Stimulated activated CD8-positive, alpha-beta memory T cell treated with anti-CD3 and anti-CD28 coated beads, Interleukin-4, amount 100 ng/mL, for 48 hours (primary cell): ENCODE data around the gene MCOLN2.
"Not testable (repeated sequence)": the region's sequence is repeated elsewhere in the genome, so short reads cannot be mapped to it uniquely, and the experiment has no call there.

ENCODE experiments used
- DNase-seq: peaks from one replicate; pipeline ENCODE4 v3.0.0-alpha.2; 2020

Gene MCOLN2

DNA sequence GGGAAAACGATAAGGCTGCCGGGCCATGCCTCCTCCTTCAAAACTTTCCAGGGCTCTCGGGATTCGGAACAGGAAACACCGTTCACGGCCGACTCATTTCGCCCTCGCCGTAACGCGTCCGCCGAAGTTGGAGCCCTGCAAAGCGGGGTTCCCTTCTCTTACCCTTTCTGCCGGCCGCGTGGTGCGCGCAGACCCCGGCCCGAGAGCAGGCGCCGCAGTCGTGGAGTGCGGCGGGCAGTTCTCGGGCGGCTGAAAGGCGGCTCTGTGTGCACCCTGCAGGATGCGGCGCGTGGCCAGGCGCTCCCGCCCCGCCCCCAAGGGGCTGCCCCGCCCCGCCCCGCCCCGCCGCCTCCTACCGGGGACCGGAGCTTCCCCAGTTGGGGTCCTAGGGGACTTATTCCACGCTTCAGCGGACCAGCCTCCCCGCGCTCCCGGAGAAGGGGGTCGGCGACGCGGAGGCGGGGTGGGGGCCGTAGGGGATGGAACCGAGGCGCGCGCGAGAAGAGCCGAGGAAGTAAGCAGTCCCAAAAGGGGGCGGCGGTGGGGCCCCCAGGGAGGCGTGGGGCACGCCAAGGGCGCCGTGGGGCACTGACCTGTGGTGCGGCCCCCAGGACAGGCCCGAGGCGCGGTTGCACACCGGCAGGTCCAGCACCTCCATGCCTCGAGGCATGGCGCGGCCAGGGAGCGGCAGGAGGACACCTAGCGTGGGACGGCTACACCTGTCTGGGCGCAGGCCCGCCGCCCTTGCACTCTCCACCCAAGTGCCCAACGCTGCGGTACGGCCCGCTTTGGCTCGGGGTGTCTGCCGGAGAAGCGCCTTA lies at the start of gene MCOLN2:
Gene MCOLN2, minus strand, starts transcription at position 268 of the 821 bp plus-strand sequence. Its CDS starts 241 bp downstream, at position 27.
- DNase-seq = peak; percentile 60

DNA sequence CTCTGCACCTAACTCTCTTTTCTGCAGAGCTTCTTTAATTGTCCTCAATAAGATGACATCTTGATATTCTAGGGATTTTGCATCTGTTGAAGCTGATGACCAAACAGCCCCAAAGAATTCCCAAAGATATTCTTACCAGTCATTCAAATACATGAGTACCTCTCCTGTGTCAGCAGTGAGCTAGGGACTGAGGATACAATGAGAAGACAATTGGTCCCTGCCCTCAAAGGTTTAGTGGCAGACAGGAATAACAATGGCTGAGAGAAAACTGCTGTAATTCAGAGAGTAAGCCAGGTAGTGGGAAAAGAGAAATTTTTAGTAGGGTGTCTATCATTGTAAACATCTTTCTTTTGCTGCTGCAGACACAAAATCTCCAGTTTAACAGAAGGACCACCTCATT lies 45.5 kb upstream of the MCOLN2 start:
- no peak for DNase-seq

DNA sequence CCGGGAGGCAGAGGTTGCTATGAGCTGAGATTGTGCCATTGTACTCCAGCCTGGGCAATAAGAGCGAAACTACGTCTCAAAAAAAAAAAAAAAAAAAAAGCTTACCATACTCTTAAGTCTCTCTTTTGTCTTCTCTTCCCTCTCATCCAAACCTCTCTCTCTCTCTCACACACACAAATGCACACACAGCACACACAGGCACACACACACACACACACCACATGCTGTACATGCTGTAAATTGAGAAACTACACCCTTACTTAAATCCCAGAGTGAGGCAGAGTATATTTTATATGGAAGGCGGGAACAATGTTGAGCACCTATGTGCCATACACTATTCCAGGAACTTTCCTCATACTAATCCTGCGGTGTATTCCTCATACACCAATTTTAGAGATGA lies 44.9 kb upstream of the MCOLN2 start:
- DNase-seq = no peak

GRCh38 chr1:85033221-85033620 lies 36.3 kb upstream of the MCOLN2 start:
- no peak for DNase-seq

DNA sequence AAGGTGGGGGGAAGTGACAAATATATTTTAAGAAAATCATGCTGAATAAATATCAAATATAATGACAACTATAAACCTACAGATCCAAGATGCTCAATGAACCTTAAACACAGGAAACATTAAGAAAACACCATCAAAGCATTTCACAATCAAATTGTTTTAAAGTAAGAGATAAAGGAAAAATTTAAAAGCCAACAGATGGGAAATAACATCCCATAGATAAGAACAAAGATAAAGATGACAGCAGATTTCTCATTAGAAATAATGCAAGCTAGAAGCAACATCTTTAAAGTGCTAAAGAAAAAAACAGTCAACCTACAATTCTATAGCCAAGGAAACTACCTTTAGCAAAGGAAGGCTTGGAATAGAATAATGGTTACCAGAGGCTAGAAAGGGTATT lies 33.6 kb upstream of the MCOLN2 start:
- DNase-seq = no peak

GRCh38 chr1:85028151-85028550 lies 31.2 kb upstream of the MCOLN2 start:
- no peak for DNase-seq

DNA sequence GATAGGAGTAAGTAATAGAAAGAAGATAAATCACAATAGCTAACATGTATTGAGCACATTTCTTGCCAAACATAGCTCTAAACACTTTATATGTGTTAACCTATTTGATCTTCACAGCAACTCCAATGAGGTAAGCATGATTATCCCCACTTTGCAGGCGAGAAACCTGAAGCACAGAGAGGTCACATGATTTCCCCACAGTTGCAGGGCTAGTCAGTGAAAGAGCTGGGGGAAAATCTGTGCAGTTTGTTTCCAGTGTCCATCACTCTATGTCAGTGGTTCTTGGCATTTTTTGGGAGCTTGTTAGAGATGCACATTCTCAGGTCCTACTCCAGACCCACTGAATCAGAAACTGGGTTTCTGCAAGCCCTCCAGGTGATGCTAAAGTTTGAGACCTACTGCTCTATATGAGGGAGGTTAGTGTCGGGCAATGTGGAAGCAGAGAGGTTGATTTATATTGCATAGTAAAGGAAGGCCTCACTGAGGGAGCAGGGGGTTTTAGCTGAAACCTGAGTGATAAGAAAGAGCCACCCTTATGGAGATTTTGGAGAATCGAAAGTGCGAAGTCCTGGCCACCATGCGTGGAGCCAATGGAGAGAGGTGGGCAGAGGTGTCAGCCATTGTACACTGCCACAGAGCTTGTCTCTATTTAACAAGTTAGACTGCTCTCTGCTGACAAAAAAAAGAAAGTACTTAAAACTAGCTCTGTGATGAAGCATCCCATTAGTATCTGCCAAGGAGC lies 30.5 kb upstream of the MCOLN2 start:
- DNase-seq = no peak

- DNase-seq = no peak
These were observed 29.0 kb upstream of the MCOLN2 start for GRCh38 chr1:85025940-85026339.

GRCh38 chr1:85024736-85025135 lies 27.8 kb upstream of the MCOLN2 start:
- DNase-seq = no peak

DNA sequence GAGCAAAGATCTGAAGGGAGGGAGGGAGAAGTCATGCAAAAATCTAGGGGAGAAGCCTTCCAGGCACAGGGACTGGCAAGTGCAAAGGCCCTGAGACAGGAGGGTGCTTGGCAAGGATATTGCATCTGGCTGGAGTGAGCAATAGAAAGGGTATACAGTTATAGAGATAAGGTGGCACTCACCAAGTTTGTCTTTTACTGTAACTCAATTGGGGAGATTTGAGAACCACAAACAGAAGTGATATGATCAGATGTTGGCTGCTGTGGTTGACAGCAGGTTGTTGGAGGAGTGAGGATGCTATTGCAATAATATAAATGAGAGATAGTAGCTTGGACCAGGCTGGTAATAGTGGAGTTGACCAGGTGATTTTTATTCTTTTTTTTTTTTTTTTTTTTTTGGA lies 25.8 kb upstream of the MCOLN2 start:
- no peak for DNase-seq

- DNase-seq = no peak
These were observed 23.1 kb upstream of the MCOLN2 start for GRCh38 chr1:85019994-85020393.

- DNase-seq = no peak
These were observed 18.9 kb upstream of the MCOLN2 start for GRCh38 chr1:85015826-85016225.

- DNase-seq = not testable (repeated sequence)
These were observed 8.7 kb upstream of the MCOLN2 start for GRCh38 chr1:85005641-85006040.

GRCh38 chr1:85001742-85002141 lies 4.8 kb upstream of the MCOLN2 start:
- DNase-seq = no peak

GRCh38 chr1:84998642-84999280 lies 1.8 kb upstream of the MCOLN2 start:
- peak; percentile 72 for DNase-seq

GRCh38 chr1:84997667-84998600 lies 1.0 kb upstream of the MCOLN2 start:
- peak; percentile 36 for DNase-seq

DNA sequence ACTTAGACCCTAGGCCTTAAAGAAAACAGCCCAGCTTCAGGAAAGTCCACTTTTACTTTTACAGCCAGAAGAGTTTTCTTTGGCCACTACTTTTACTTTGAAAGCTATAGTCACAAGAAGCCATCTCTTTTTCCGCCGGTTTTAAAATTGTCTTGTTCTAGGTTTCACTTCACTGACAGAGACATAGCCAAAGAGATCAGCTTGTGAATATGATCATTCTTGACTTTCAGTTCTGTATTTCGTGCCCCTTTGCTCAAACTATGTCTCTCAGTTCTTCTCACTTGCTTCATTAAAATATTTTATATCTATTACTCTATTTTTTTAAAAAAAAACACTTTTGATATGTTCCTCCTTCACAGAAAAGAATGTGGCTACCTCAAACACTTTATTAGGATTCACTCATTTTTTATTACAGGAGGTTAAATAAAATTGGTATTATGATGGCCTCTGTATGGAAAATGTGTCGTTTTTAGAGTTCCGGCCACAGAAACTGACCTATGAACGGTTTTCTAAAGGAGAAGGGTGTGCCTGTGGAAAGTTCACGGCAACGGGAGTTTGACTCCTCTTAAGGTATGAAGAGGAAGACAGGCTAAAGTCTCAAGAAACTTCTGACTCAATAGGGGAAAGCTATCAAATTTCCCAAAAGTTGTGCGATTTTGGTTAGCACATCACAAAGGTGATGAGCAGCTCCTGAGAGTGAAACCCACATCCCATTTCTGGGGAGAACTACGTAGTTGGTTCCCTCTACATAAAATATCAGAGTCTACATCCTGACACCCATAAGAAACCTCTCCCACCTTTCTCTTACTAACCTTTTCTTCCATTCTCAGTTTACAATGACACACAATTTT lies 1.2 kb downstream of the MCOLN2 start:
- DNase-seq = peak; percentile 45

- no peak for DNase-seq
These were observed 5.6 kb downstream of the MCOLN2 start for GRCh38 chr1:84991097-84991920.

DNA sequence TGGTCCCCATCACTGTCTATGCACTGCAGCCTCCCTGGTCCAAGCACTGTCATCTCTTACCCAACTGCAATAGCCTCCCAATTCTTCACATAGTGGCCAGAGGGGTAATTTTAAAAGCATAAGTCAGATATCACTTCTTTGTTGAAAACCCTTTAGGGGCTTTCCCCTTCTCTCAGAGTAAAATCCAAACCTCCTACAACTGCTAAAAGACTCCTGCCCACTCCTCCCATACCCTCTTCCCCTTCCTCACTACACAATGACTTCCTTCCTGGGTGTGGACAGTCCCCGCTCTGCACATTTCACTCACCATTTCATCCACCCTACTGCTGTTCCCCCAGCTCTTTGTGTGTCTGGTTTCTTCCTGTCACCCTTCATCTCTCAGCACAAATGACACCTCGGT lies 8.3 kb downstream of the MCOLN2 start:
- DNase-seq = no peak

DNA sequence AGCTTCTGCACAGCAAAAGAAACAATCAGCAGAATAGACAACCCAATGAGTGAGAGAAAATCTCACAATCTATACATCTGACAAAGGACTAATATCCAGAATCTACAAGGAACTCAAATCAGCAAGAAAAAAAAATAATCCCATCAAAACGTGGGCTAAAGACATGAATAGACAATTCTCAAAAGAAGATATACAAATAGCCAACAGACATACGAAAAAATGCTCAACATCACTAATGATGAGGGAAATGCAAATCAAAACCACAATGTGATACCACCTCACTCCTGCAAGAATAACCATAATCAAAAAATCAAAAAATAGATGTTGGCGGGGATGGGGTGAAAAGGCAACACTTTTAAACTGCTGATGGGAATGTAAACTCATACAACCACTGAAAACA lies 10.4 kb downstream of the MCOLN2 start:
- not testable (repeated sequence) for DNase-seq

DNA sequence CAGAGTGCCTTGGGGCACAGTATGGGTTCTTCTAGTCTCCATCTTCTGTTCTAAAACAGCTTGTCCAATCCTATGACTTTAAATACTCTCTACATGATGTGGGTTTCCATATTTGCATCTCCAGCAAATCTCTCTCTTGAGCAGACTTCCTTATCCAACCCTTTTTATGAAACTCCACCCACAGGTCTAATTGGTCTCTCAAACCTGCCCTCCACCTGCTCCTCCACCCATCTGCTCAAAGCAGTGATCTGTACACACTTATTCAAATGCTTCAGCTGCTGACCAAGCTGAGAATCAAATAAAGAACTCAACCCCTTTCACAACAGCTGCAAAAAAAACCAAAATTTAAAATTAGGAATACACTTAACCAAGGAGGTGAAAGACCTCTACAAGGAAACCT lies 11.5 kb downstream of the MCOLN2 start:
- no peak for DNase-seq
